GM12878 (cell line): ENCODE data around the gene HSD17B2. TPM values are rescaled to one million over a fixed set of nuclear protein-coding genes. Genes with fewer than 3 reads are reported as not detected.

Source experiments
- ATAC-seq: fragments of 200-7000 bp; cut with Tn5 transposase; 3 replicates; pipeline ENCODE4 v1.9.1; 2020; ENCODE audit warnings: mild to moderate bottlenecking, moderate library complexity
- BruUV-seq: library from RNA; stranded (reverse); fragments of 400-500 nt; replicated peaks from 2 replicates; lab custom pipeline; 2021; lab: Mats Ljungman, UMichigan
- CTCF ChIA-PET: fragments of 300-600 bp; sonication (Branson Sonifier 250); formaldehyde crosslinking; extraction: SDS; loops from one replicate; lab custom pipeline; 2021; ENCODE audit warnings: inconsistent platforms; lab: Yijun Ruan, JAX
- POLR2A ChIA-PET: fragments of 350-600 bp; formaldehyde crosslinking; extraction: SDS; loops from one replicate; lab custom pipeline; 2021; ENCODE audit warnings: inconsistent platforms; lab: Charles Lee
- RAD21 ChIA-PET: fragments of 300-600 bp; sonication (Branson Sonifier 250); formaldehyde crosslinking; loops from one replicate; lab custom pipeline; 2023; ENCODE audit warnings: antibody characterized with exemption; ENCODE audit not compliant: unreplicated experiment; lab: Charles Lee
- SMC1A ChIA-PET: fragments of 300-600 bp; sonication (Branson Sonifier 250); formaldehyde crosslinking; loops from one replicate; lab custom pipeline; 2023; ENCODE audit not compliant: unreplicated experiment, uncharacterized antibody; lab: Charles Lee
- DNase-seq: peaks from one replicate; pipeline ENCODE4 v3.0.0-alpha.2; 2011; ENCODE audit warnings: low read depth, low spot score
- FAIRE-seq: peaks from 3 replicates; lab custom pipeline; 2011; peaks lifted over from hg19 to GRCh38; lab: Jason Lieb, UNC
- H2AFZ ChIP-seq: 2 replicates; pipeline ENCODE4 v1.6.0; 2011; ENCODE audit warnings: low read depth, low read length, control low read depth; ENCODE audit not compliant: control insufficient read depth
- H3K27ac ChIP-seq: 2 replicates; pipeline ENCODE4 v1.5.1; 2011; ENCODE audit warnings: control low read depth; ENCODE audit not compliant: control insufficient read depth, insufficient read depth
- H3K27me3 ChIP-seq, 2 experiments: replicated peaks in 1 of 2; 2 replicates each; pipeline versions ENCODE4 v1.6.0 to v1.6.1; 2011; ENCODE audit warnings: low read length in 1 of 2; ENCODE audit not compliant: control insufficient read depth in 2 of 2, insufficient read depth in 2 of 2
- H3K36me3 ChIP-seq, 2 experiments: 2 replicates each; pipeline ENCODE4 v1.5.1; 2011; ENCODE audit warnings: low read length in 1 of 2; ENCODE audit not compliant: control insufficient read depth in 2 of 2, insufficient read depth in 2 of 2
- H3K4me1 ChIP-seq: 2 replicates; pipeline ENCODE4 v1.6.1; 2011; ENCODE audit warnings: mild to moderate bottlenecking, low read length, moderate library complexity, mixed read lengths; ENCODE audit not compliant: control insufficient read depth, insufficient read depth
- H3K4me2 ChIP-seq: 2 replicates; pipeline ENCODE4 v1.6.0; 2011; ENCODE audit warnings: control low read depth; ENCODE audit not compliant: control insufficient read depth, insufficient read depth
- H3K4me3 ChIP-seq: fragments of 200-600 bp; sonication (generic); 2 replicates; pipeline ENCODE4 v1.5.1; 2016
- H3K79me2 ChIP-seq: 2 replicates; pipeline ENCODE4 v1.6.0; 2011; ENCODE audit warnings: low read length; ENCODE audit not compliant: control insufficient read depth, insufficient read depth
- H3K9ac ChIP-seq: 2 replicates; pipeline ENCODE4 v1.8.0; 2011; ENCODE audit warnings: low read length, control low read depth, mixed read lengths; ENCODE audit not compliant: control insufficient read depth, insufficient read depth
- H3K9me3 ChIP-seq: replicated peaks from 3 replicates; pipeline ENCODE4 v1.5.1; 2011; ENCODE audit warnings: mild to moderate bottlenecking, low read length; ENCODE audit not compliant: control insufficient read depth, insufficient read depth
- H4K20me1 ChIP-seq: 2 replicates; pipeline ENCODE4 v1.6.0; 2011; ENCODE audit not compliant: control insufficient read depth, insufficient read depth
- DPF2 ChIP-seq: fragments of 450-650 bp; IDR thresholded peaks from 2 replicates; pipeline ENCODE4 v1.6.1; 2017; ENCODE audit warnings: mild to moderate bottlenecking
- GABPA ChIP-seq: IDR thresholded peaks from 2 replicates; pipeline ENCODE4 v1.6.1; 2014; ENCODE audit warnings: antibody characterized with exemption, low read depth, mild to moderate bottlenecking, inconsistent platforms
- HDAC6 ChIP-seq: fragments of 200-600 bp; sonication (generic); IDR thresholded peaks from one replicate; pipeline ENCODE4 v1.8.0; 2017; ENCODE audit warnings: antibody characterized with exemption; ENCODE audit not compliant: unreplicated experiment
- NR2C1 ChIP-seq: fragments of 450-650 bp; IDR thresholded peaks from 2 replicates; pipeline ENCODE4 v1.6.1; 2017; ENCODE audit warnings: antibody characterized with exemption, mild to moderate bottlenecking, moderate library complexity
- PAX8 ChIP-seq: fragments of 450-650 bp; IDR thresholded peaks from 2 replicates; pipeline ENCODE4 v1.6.1; 2017; ENCODE audit warnings: mild to moderate bottlenecking, moderate library complexity
- POLR2AphosphoS2 ChIP-seq: IDR thresholded peaks from 2 replicates; pipeline ENCODE4 v1.6.1; 2011; ENCODE audit warnings: low read depth, mild to moderate bottlenecking, low read length, improper control_type of control experiment, moderate library complexity
- POLR2AphosphoS5 ChIP-seq: IDR thresholded peaks from 2 replicates; pipeline ENCODE4 v1.6.1; 2011; ENCODE audit warnings: mild to moderate bottlenecking, low read length, inconsistent platforms
- RELA ChIP-seq: fragments of 450-650 bp; IDR thresholded peaks from 2 replicates; pipeline ENCODE4 v1.8.0; 2014; ENCODE audit warnings: borderline replicate concordance; ENCODE audit not compliant: partially characterized antibody
- SMARCA5 ChIP-seq: fragments of 450-650 bp; IDR thresholded peaks from 2 replicates; pipeline ENCODE4 v1.6.1; 2017; ENCODE audit warnings: mild to moderate bottlenecking
- whole genome bisulfite sequencing: methylation state at CpG from one replicate; pipeline ENCODE4 v1.1.6; 2016; ENCODE audit warnings: low lambda C conversion rate; ENCODE audit not compliant: insufficient replicate concordance, insufficient coverage; ENCODE audit errors: missing lambda C conversion rate; 5-methylcytosine and 5-hydroxymethylcytosine counted together
- in situ Hi-C: fragments of 300-500 bp; cut with MboI; formaldehyde crosslinking; loops from 9 replicates; pipeline ENCODE4 v1.14.3; 2018; ENCODE audit warnings: mixed read lengths
- intact Hi-C: fragments of 100-400 bp; cut with micrococcal nuclease; formaldehyde crosslinking; loops from one replicate; pipeline ENCODE4 v1.14.2; 2022; ENCODE audit not compliant: unreplicated experiment
- polyA plus RNA-seq, 11 experiments: library from polyadenylated mRNA; depleted of rRNA in 4 of 11; unstranded in 6 of 11; stranded (reverse) in 5 of 11; fragments of >200 nt; fragmentation: Nextera tagmentation in 4 of 11; fragmentation: Illumina TruSeq in 1 of 11; extraction: Ambion mirVana in 4 of 11; extraction: Trizol in 1 of 11; gene quantifications; 1 replicate in 1 of 11; 2 replicates in 10 of 11; pipeline versions ENCODE4 v1.2.1 to v1.2.3, GENCODE V29; 2011 to 2016; ENCODE audit warnings: inconsistent platforms in 2 of 11, missing spikeins in 2 of 11, low read depth in 1 of 11
- total RNA-seq, 4 experiments: library from RNA; depleted of rRNA in 3 of 4; stranded (reverse); fragments of >200 nt in 3 of 4; fragmentation: Illumina TruSeq in 1 of 4; extraction: Trizol in 1 of 4; gene quantifications; 2 replicates each; pipeline versions ENCODE4 v1.2.1 to v1.2.3, GENCODE V29; 2013 to 2021
- TF ChIP-seq, protein P1 (sequence below): fragments of 450-650 bp; IDR thresholded peaks from 2 replicates; pipeline ENCODE4 v1.6.1; 2017; ENCODE audit warnings: mild to moderate bottlenecking, moderate library complexity
- TF ChIP-seq, protein P2 (sequence below): IDR thresholded peaks from 2 replicates; pipeline ENCODE4 v1.6.1; 2012; ENCODE audit warnings: mild to moderate bottlenecking, low read depth, low read length
- TF ChIP-seq, protein P3 (sequence below): IDR thresholded peaks from 2 replicates; pipeline ENCODE4 v1.6.1; 2012; ENCODE audit warnings: low read length, inconsistent platforms
- TF ChIP-seq, protein P4 (sequence below): fragments of 450-650 bp; IDR thresholded peaks from 2 replicates; pipeline ENCODE4 v1.6.1; 2017; ENCODE audit warnings: antibody characterized with exemption, mild to moderate bottlenecking, moderate library complexity

HSD17B2 gene
- total and polyA plus RNA-seq, 10 of the 15 experiments (the other 5 are each of a cell fraction or from before 2014, with no cell fraction given), result not detected

DNA sequence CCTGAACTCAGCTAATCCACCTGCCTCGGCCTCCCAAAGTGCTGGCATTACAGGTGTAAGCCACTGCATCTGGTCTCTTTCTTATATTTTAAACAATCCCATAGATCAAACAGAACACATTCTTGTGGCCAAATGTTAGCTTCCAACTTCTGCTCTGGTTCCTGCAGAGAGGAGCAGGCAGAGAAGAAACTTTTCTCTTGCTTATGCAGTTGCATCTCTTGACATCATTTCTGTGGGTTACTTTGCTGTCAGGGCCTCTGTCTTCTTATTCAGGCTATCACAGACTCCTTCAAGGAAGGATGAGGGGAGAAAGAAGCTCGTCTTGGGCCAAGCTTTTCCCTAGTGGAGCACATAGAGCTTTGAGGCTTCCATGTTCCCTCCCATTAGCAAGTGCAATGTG is 7.8 kb downstream of the HSD17B2 start:
- Histone ChIP-seq H3K36me3 (no peaks in the 10 kb centered on the region), H3K4me1 (no peaks in the 10 kb centered on the region), H3K27me3 (peaks cover 0 to 1% of the 10 kb centered on the region in 2 experiments; a peak in 3 of 4 replicates), H3K79me2 (no peaks in the 10 kb centered on the region), H3K27ac (no peak overlapping the region), H4K20me1 (no peaks in the 10 kb centered on the region; the same call in 1 of the 2 replicates), H3K9ac (no peak overlapping the region), H2AFZ (no peak overlapping the region), H3K4me2 (no peak overlapping the region), H3K4me3 (no peak overlapping the region), H3K9me3 (no peaks in the 10 kb centered on the region)
- SMC1A ChIA-PET, result no interaction called here
- WGBS, result 17% methylated on average over 2 of the region's 2 CpGs
- RAD21 ChIA-PET, result no interaction called here
- CTCF ChIA-PET, result no interaction called here
- no TSS peak for BruUV-seq
- intact Hi-C loops (no loop called here), in situ Hi-C loops (no loop called here)
- DNase-seq (no peak), ATAC-seq (no peak), FAIRE-seq (no peak)
- TF ChIP-seq NR2C1, result no peak
- no peak for TF ChIP-seq RELA
- TF ChIP-seq, protein P1, sequence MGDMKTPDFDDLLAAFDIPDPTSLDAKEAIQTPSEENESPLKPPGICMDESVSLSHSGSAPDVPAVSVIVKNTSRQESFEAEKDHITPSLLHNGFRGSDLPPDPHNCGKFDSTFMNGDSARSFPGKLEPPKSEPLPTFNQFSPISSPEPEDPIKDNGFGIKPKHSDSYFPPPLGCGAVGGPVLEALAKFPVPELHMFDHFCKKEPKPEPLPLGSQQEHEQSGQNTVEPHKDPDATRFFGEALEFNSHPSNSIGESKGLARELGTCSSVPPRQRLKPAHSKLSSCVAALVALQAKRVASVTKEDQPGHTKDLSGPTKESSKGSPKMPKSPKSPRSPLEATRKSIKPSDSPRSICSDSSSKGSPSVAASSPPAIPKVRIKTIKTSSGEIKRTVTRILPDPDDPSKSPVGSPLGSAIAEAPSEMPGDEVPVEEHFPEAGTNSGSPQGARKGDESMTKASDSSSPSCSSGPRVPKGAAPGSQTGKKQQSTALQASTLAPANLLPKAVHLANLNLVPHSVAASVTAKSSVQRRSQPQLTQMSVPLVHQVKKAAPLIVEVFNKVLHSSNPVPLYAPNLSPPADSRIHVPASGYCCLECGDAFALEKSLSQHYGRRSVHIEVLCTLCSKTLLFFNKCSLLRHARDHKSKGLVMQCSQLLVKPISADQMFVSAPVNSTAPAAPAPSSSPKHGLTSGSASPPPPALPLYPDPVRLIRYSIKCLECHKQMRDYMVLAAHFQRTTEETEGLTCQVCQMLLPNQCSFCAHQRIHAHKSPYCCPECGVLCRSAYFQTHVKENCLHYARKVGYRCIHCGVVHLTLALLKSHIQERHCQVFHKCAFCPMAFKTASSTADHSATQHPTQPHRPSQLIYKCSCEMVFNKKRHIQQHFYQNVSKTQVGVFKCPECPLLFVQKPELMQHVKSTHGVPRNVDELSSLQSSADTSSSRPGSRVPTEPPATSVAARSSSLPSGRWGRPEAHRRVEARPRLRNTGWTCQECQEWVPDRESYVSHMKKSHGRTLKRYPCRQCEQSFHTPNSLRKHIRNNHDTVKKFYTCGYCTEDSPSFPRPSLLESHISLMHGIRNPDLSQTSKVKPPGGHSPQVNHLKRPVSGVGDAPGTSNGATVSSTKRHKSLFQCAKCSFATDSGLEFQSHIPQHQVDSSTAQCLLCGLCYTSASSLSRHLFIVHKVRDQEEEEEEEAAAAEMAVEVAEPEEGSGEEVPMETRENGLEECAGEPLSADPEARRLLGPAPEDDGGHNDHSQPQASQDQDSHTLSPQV, result no peak
- no peak for TF ChIP-seq POLR2AphosphoS2
- TF ChIP-seq SMARCA5, result no peak
- TF ChIP-seq POLR2AphosphoS5, result no peak
- TF ChIP-seq GABPA, result no peak
- TF ChIP-seq DPF2, result no peak
- no peak for TF ChIP-seq HDAC6
- TF ChIP-seq, protein P2, sequence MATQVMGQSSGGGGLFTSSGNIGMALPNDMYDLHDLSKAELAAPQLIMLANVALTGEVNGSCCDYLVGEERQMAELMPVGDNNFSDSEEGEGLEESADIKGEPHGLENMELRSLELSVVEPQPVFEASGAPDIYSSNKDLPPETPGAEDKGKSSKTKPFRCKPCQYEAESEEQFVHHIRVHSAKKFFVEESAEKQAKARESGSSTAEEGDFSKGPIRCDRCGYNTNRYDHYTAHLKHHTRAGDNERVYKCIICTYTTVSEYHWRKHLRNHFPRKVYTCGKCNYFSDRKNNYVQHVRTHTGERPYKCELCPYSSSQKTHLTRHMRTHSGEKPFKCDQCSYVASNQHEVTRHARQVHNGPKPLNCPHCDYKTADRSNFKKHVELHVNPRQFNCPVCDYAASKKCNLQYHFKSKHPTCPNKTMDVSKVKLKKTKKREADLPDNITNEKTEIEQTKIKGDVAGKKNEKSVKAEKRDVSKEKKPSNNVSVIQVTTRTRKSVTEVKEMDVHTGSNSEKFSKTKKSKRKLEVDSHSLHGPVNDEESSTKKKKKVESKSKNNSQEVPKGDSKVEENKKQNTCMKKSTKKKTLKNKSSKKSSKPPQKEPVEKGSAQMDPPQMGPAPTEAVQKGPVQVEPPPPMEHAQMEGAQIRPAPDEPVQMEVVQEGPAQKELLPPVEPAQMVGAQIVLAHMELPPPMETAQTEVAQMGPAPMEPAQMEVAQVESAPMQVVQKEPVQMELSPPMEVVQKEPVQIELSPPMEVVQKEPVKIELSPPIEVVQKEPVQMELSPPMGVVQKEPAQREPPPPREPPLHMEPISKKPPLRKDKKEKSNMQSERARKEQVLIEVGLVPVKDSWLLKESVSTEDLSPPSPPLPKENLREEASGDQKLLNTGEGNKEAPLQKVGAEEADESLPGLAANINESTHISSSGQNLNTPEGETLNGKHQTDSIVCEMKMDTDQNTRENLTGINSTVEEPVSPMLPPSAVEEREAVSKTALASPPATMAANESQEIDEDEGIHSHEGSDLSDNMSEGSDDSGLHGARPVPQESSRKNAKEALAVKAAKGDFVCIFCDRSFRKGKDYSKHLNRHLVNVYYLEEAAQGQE, result no peak
- TF ChIP-seq, protein P3, sequence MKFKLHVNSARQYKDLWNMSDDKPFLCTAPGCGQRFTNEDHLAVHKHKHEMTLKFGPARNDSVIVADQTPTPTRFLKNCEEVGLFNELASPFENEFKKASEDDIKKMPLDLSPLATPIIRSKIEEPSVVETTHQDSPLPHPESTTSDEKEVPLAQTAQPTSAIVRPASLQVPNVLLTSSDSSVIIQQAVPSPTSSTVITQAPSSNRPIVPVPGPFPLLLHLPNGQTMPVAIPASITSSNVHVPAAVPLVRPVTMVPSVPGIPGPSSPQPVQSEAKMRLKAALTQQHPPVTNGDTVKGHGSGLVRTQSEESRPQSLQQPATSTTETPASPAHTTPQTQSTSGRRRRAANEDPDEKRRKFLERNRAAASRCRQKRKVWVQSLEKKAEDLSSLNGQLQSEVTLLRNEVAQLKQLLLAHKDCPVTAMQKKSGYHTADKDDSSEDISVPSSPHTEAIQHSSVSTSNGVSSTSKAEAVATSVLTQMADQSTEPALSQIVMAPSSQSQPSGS, result no peak
- no peak for TF ChIP-seq PAX8
- TF ChIP-seq, protein P4, sequence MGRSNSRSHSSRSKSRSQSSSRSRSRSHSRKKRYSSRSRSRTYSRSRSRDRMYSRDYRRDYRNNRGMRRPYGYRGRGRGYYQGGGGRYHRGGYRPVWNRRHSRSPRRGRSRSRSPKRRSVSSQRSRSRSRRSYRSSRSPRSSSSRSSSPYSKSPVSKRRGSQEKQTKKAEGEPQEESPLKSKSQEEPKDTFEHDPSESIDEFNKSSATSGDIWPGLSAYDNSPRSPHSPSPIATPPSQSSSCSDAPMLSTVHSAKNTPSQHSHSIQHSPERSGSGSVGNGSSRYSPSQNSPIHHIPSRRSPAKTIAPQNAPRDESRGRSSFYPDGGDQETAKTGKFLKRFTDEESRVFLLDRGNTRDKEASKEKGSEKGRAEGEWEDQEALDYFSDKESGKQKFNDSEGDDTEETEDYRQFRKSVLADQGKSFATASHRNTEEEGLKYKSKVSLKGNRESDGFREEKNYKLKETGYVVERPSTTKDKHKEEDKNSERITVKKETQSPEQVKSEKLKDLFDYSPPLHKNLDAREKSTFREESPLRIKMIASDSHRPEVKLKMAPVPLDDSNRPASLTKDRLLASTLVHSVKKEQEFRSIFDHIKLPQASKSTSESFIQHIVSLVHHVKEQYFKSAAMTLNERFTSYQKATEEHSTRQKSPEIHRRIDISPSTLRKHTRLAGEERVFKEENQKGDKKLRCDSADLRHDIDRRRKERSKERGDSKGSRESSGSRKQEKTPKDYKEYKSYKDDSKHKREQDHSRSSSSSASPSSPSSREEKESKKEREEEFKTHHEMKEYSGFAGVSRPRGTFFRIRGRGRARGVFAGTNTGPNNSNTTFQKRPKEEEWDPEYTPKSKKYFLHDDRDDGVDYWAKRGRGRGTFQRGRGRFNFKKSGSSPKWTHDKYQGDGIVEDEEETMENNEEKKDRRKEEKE, result no peak
- POLR2A ChIA-PET, result interaction anchor here (0.7 kb wide), 1 partner anchor 73 kb away, joined by 8 read pairs; no protein-coding TSS in a partner anchor
